Stimulated activated CD4-positive, alpha-beta T cell treated with anti-CD3 and anti-CD28 coated beads, Interleukin-1b, Interleukin-23, amount 100 ng/mL, for 4 hours (primary cell): ENCODE measurements around the gene RIC8B.

Experiments used
- DNase-seq, 2 donors: peaks; one replicate each; pipeline ENCODE4 v3.0.0-alpha.2; 2020; ENCODE audit warnings: low read depth in 2 of 2

RIC8B gene

GRCh38 chr12:106867651-106868050 is 93.2 kb downstream of the RIC8B start:
- DNase-seq, result no peak

- no peak for DNase-seq
These were observed 94.7 kb downstream of the RIC8B start for GRCh38 chr12:106868982-106869700.

DNA sequence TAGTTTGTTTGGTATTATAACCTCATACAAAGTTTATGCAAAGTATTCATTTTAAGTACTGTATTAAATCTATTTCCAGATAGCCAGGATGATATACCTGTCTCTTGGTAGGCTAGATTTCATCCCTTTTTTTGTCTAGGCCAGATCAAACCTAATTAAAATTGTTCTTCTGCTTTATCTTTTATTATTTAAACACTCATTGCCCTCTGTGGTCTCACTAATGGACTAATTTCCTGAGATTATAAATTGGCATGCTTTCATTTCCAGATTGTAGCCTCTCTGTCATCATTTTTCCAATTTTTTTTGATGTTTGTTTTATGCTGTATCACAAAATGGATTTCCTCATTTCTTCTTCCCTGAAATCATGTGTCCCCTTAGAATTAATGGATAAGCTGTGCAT is 95.6 kb downstream of the RIC8B start:
- DNase-seq, result no peak

GRCh38 chr12:106871477-106871876 is 97.0 kb downstream of the RIC8B start:
- no peak for DNase-seq

- DNase-seq, result no peak
These were observed 99.5 kb downstream of the RIC8B start for GRCh38 chr12:106873983-106874382.

GRCh38 chr12:106878804-106879203 is 104.3 kb downstream of the RIC8B start:
- no peak for DNase-seq

DNA sequence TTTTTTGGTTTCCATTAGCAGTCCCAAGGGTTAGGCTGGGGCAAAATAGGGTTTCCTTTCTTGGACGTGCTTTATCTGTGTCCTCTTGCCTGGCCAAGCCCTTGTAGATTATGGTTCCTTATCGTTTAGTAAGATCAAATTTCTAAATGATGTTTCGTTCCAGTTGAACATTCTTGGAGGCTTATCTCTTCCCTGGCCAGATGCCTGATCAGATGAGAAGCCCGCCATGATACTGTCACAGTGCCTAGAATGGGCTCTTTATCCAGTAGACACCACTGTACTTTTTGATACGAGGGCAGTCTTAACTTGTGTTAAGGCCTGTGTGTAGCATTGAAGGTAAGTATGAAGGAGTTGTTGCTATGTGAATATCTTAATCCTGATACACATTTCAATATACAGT is 105.1 kb downstream of the RIC8B start:
- DNase-seq, result no peak

DNA sequence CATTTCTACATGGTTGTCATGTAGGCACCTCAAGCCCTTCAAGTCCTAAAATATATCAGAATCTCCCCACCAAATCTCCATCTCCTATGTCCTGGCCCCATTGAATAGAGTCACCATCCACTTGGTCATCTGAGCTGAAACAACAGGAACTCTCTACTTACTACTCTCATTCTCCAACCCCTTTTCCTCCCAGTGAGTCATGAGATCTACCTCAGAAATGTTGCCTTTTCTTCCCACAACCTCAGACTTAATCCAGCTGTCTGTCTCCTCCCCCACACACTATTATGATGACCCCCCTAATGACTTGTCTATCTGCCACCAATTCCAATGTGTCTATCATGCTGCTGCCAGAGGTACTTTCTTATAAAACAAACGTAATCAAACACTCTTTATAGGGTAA is 108.9 kb downstream of the RIC8B start:
- no peak for DNase-seq

DNA sequence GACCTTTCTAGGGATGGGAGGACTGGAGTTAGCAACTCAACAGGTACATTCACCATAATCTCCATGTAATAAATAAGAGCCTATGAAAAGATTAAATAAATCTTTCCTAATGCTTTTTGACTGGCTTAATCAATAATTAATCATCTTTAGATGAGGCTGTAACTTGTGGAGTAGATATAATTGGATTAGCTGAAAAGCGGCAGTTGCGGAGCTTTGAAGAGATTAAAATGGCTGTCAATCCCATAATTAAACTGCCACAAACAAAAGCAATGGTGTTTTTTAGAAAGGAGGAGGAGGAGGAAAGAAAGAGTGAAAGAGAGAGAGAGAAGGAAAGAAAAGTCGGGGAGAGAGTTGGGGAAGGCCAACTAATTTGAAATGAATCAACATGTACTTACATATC is 110.5 kb downstream of the RIC8B start:
- DNase-seq, result no peak

- no peak for DNase-seq
These were observed 111.2 kb downstream of the RIC8B start for GRCh38 chr12:106885541-106886249.

DNA sequence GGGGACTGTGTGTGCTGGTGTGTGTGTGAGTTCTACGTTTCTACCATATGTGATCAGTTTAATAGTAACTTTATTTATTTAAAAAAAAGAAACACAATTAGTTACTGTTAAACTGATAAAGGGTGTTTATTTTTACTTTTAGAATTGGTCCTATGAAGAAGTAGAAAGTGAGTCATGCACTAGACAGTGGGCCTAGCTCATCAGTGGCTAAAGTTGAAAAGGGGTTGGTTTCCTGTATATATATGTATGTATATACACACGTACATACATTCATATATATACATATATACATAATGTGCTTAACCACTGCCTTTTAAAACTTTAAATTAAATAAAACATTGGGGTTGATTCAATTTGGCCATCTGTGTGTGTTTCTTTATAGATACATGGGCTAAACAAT is 112.5 kb downstream of the RIC8B start:
- DNase-seq, result no peak

- no peak for DNase-seq
These were observed 114.0 kb downstream of the RIC8B start for GRCh38 chr12:106888348-106888970.

GRCh38 chr12:106889326-106889725 is 114.8 kb downstream of the RIC8B start:
- DNase-seq, result no peak

GRCh38 chr12:106889950-106890626 is 115.6 kb downstream of the RIC8B start:
- no peak for DNase-seq

- no peak for DNase-seq
These were observed 117.6 kb downstream of the RIC8B start for GRCh38 chr12:106892075-106892474.

- no peak for DNase-seq
These were observed 119.0 kb downstream of the RIC8B start for GRCh38 chr12:106893451-106893850.

- no peak for DNase-seq
These were observed 120.3 kb downstream of the RIC8B start for GRCh38 chr12:106894774-106895173.

DNA sequence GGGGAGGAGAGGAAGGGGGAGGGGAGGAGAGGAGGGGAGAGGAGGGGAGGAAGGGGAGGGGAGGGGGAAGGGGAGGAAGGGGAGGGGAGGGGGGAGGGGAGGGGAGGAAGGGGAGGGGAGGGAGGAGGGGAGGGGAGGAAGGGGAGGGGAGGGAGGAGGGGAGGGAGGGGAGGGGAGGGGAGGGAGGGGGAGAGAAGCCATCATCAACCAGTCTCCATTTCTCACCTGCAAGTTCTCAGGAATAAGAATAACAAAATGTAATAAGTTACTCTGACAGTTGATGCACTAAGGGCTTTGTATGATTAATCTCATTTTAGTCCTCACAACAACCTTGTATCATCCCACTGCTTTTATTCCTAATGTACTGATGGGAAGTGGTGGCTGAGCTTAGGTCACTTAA is 122.1 kb downstream of the RIC8B start:
- DNase-seq, result no peak

DNA sequence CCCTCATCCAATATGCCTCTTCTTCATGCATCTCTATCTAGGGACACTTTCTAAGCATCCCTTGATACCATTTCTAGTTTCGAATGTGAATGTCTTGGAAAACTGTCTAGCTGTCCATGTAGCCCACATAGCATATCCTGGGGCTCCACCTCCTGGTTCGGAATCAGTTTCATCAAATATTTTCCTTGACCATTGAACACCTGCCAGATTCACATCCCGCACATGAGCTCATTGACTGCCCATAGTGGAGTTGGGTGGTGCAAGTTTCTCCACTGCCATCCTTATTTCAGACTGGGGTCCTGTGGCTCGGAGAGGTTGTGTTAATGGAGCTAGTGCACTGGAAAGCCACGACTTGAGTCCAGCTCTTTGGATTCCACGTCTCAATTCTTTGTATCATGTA is 122.6 kb downstream of the RIC8B start:
- DNase-seq, result no peak

GRCh38 chr12:106897981-106898901 is 123.8 kb downstream of the RIC8B start:
- DNase-seq, result no peak

GRCh38 chr12:106900554-106900953 is 126.1 kb downstream of the RIC8B start:
- no peak for DNase-seq
